HL-60 (cell line): ENCODE measurements around the gene CEP128.

Experiments
- DNase-seq, 2 experiments: peaks; one replicate each; pipeline ENCODE4 v3.0.0-alpha.2; 2010 to 2020; ENCODE audit warnings: low read depth in 1 of 2, low spot score in 1 of 2
- H3K27ac ChIP-seq: fragments of 250-450 bp; sonication (Bioruptor Pico); replicated peaks from 2 replicates; pipeline ENCODE4 v1.5.1; 2020; ENCODE audit warnings: mild to moderate bottlenecking, moderate library complexity
- H3K27me3 ChIP-seq: fragments of 250-450 bp; sonication (Bioruptor Pico); 2 replicates; pipeline ENCODE4 v1.5.1; 2021; ENCODE audit warnings: mild to moderate bottlenecking, moderate library complexity; ENCODE audit not compliant: insufficient read depth, poor library complexity, severe bottlenecking
- H3K4me3 ChIP-seq: replicated peaks from 2 replicates; pipeline ENCODE4 v1.5.1; 2011; ENCODE audit warnings: mild to moderate bottlenecking, control low read depth, low read length; ENCODE audit not compliant: insufficient read depth
- GABPA ChIP-seq: IDR thresholded peaks from 2 replicates; pipeline ENCODE4 v1.6.1; 2012; ENCODE audit warnings: low read depth
- POLR2AphosphoS5 ChIP-seq: IDR thresholded peaks from 2 replicates; pipeline ENCODE4 v1.6.1; 2012; ENCODE audit warnings: low read depth
- SPI1 ChIP-seq: IDR thresholded peaks from 2 replicates; pipeline ENCODE4 v1.6.1; 2012; ENCODE audit warnings: low read depth, mild to moderate bottlenecking, borderline replicate concordance
- TF ChIP-seq, protein P1 (sequence below): IDR thresholded peaks from 2 replicates; pipeline ENCODE4 v1.6.1; 2012; ENCODE audit warnings: low read depth; ENCODE audit not compliant: insufficient replicate concordance
- TF ChIP-seq, protein P2 (sequence below): IDR thresholded peaks from one replicate; pipeline ENCODE4 v1.5.1; 2011; ENCODE audit warnings: low read length, control low read depth, inconsistent platforms; ENCODE audit not compliant: insufficient read depth

Gene CEP128

DNA sequence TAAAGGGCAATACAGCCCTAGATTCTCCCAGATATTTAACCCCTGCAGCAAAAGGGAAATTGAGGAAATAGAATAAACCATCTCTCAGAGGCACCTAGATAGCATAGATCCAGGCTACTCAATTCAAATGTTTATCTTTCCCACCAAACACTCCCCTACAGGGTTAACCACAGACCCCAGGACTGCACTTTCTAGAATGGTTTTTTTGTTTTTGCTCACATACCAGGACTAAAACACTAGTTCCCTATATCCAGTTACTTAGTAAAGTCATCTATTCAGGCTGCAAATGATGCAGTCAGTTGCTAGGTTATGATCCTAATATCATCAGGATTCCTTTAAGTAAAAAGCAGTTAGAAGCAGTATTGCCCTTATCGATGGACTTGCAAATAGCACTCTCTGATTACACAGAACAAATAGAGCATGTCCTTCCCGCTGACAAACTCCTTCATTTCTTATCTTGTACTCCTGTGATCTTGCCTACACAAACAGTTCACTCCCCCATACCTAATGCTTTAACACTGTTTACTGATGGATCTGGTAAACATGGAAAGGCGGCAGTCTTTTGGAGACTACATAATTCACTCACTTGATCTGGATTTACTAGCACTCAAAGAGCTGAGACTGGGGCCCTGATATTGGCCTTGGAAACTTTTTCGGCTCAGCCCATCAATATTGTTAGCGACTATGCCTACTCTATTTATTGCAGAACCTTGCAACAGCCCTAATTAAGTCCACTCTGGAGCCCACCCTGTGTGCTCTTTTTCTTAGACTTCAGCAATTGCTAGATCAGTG, 473.0 kb downstream of the CEP128 start:
- DNase-seq, result no peak
- Histone ChIP-seq H3K4me3 (no peak overlapping the region), H3K27ac (no peak overlapping the region), H3K27me3 (no peaks in the 10 kb centered on the region)
- TF ChIP-seq, protein P1, sequence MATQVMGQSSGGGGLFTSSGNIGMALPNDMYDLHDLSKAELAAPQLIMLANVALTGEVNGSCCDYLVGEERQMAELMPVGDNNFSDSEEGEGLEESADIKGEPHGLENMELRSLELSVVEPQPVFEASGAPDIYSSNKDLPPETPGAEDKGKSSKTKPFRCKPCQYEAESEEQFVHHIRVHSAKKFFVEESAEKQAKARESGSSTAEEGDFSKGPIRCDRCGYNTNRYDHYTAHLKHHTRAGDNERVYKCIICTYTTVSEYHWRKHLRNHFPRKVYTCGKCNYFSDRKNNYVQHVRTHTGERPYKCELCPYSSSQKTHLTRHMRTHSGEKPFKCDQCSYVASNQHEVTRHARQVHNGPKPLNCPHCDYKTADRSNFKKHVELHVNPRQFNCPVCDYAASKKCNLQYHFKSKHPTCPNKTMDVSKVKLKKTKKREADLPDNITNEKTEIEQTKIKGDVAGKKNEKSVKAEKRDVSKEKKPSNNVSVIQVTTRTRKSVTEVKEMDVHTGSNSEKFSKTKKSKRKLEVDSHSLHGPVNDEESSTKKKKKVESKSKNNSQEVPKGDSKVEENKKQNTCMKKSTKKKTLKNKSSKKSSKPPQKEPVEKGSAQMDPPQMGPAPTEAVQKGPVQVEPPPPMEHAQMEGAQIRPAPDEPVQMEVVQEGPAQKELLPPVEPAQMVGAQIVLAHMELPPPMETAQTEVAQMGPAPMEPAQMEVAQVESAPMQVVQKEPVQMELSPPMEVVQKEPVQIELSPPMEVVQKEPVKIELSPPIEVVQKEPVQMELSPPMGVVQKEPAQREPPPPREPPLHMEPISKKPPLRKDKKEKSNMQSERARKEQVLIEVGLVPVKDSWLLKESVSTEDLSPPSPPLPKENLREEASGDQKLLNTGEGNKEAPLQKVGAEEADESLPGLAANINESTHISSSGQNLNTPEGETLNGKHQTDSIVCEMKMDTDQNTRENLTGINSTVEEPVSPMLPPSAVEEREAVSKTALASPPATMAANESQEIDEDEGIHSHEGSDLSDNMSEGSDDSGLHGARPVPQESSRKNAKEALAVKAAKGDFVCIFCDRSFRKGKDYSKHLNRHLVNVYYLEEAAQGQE, result no peak
- TF ChIP-seq SPI1, result no peak
- TF ChIP-seq, protein P2, sequence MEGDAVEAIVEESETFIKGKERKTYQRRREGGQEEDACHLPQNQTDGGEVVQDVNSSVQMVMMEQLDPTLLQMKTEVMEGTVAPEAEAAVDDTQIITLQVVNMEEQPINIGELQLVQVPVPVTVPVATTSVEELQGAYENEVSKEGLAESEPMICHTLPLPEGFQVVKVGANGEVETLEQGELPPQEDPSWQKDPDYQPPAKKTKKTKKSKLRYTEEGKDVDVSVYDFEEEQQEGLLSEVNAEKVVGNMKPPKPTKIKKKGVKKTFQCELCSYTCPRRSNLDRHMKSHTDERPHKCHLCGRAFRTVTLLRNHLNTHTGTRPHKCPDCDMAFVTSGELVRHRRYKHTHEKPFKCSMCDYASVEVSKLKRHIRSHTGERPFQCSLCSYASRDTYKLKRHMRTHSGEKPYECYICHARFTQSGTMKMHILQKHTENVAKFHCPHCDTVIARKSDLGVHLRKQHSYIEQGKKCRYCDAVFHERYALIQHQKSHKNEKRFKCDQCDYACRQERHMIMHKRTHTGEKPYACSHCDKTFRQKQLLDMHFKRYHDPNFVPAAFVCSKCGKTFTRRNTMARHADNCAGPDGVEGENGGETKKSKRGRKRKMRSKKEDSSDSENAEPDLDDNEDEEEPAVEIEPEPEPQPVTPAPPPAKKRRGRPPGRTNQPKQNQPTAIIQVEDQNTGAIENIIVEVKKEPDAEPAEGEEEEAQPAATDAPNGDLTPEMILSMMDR, result no peak

DNA sequence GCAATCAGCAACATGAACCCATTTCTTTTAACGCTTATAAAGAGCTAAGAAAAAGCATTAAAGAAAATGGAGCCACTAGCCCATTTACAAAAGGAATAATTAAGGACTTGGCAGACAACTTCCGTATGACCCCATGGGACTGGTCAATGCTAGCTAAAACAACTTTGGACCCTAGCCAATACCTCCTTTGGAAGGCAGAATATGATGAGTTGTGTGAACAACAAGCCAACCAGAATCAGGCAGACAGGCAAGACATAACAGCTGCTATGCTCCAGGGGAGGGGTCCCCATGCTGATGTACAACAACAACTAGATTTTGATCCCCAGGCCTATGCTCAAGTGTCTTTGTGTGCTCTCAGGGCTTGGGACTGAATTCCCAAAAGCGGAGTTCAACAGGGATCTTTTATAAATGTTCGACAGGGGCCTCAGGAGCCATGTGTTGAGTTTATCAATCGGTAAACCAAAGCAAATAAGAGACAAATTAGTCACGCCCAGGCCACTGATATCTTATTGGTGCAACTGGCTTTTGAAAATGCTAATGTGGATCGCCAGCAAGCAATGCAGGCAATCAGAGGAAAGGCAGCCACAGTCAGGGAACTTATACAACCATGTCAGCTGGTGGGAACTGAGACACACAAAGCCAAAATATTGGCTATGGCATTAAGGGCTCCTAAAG, 475.9 kb downstream of the CEP128 start:
- DNase-seq, result no peak
- Histone ChIP-seq H3K27ac (no peak overlapping the region), H3K27me3 (no peaks in the 10 kb centered on the region), H3K4me3 (no peak overlapping the region)
- TF ChIP-seq, protein P2, result no peak
- no peak for TF ChIP-seq SPI1
- TF ChIP-seq GABPA, result no peak
- TF ChIP-seq, protein P1, result no peak
- TF ChIP-seq POLR2AphosphoS5, result no peak

DNA sequence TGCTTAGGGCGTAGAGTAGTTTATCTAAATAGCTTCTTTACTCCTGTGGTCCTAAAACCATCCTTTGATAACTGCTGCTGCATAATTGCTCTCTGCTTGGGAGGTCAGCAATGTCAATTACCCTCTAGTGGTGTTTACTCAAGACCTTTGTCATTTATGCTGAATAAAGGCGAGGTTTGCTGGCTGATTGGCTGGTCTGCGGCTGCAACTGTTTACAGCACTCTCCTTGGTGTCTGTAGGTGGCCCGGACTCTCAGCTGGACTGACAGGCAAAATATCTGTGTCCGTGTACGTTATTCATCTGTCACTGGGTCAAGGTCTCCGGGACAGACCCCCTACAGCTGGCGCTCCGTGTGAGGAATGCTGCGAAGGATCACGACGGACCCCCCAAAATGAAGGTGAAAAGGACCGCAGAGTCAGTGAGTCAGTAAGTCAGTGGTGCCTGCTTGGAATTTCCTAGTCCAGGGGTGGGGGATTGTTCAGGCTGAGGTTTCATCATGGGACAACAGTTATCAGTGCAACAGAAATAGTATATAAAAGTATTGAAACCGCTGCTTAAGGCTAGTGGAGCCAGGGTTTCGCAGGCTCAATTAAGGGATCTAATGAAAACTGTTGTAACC, 476.9 kb downstream of the CEP128 start:
- no peaks in the 10 kb centered on the region for H3K27me3 ChIP-seq
- no peak for TF ChIP-seq GABPA
- TF ChIP-seq SPI1, result no peak
- TF ChIP-seq, protein P1, result no peak
- no peak for TF ChIP-seq POLR2AphosphoS5
- TF ChIP-seq, protein P2, result no peak
- H3K27ac ChIP-seq, result no peak overlapping the region
- no peak for DNase-seq
- H3K4me3 ChIP-seq, result no peak overlapping the region
